ENCODE data around the gene SHOC2.

SHOC2 gene
- total RNA-seq: 46.2 to 143 (median 105) reads per million in 18 experiments

DNA sequence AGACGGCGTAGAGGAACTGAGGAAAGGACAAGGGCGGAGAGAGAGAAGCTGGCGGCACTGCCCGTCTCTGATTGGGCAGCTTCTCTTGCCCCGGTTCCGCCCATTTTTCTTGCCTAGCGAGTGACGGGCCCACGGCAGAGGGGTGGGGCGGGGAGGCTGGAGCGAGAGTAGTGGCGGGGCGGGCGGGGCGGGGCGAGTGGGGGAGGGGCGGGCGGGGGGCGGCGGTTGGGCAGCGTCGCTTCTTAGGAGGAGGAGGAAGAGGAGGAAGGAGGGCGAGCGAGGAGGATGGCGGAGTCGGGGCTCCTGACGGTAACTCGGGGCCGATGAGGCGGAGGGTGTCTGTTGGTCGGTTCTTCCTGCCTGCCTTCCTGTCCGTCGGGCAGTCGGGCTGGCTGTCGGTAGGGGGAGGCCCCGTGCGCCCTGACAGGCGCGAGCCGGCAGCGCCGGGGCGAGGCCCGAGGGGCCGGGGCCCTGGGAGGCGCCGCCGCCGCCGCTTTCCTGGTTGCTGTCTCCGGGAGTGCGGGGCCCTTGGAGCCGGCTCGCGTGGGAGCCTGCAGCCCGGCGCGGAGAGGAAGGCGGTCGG, at the start of gene SHOC2:
Gene SHOC2 (plus strand): TSS at position 256 of the 583 bp plus-strand sequence. CDS start 44,755 bp downstream, outside the sequence.
- peak in 1 of 2 donors; percentile 70 for DNase-seq

DNA sequence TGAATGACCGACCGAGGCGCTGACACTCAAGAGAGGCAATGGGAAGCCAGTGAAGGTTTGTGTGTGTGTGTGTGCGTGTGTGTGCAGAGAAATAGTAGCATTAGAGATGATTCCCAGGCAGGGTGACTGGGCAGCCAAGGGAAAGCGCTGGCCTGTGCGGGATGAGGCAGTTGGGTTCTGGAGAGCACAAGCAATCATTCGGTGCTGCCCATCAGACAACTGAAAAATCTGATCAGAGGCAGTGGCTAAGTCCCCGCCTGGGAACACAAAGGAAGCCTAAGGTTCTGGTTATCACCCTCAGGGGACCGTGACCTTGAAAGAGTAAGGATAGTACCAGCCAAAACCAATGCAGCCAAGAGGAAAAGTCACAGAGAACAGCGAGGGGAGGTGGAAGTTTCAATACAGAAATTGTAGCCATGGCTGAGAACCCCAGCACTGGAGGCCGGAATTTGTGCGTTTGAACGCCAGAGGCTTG, 48.5 kb upstream of the SHOC2 start:
- no peak for DNase-seq

DNA sequence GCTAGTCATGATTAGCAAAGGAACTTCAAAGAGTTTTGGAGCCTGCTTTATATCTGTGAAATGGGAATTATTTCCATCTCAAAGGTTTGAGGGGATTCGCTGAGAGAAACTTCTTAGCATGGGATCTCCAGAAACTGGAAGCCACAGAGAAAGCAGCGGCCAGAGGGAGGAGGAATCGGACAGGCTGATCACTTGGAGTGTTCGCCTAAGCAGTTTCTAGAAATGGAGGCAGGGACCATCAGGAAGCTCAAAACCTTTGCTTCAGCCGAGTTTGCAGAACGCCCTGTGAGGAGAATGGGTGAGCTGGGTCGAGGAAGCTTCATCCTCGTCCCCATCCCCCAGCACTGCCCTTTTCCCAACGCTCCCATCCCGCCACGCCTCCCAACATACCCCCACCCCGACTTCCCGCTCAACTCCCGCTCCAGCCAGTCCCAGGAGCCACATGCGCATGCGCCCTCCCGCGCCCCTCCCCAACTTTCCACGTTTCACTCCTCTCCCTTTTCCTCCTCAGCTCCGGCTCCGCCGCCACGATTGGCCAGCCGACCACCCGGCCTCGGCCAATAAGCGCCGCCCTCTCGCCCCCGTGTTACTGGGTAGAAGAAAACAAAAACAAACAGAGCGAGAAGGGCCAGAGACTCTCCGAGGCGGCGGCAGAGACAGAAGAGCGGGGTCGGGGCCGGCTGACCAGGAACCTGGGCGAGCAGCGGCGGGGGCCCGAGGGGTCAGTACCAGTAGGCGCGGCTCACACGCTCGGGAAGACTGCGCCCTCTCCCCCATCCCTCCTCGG, 47.9 kb upstream of the SHOC2 start, which contains the start of gene PDCD4:
Gene PDCD4 (plus strand): TSS at position 631 of the 787 bp plus-strand sequence. CDS start 4,100 bp downstream, outside the sequence.
- DNase-seq: peak; percentile 95 to 96

DNA sequence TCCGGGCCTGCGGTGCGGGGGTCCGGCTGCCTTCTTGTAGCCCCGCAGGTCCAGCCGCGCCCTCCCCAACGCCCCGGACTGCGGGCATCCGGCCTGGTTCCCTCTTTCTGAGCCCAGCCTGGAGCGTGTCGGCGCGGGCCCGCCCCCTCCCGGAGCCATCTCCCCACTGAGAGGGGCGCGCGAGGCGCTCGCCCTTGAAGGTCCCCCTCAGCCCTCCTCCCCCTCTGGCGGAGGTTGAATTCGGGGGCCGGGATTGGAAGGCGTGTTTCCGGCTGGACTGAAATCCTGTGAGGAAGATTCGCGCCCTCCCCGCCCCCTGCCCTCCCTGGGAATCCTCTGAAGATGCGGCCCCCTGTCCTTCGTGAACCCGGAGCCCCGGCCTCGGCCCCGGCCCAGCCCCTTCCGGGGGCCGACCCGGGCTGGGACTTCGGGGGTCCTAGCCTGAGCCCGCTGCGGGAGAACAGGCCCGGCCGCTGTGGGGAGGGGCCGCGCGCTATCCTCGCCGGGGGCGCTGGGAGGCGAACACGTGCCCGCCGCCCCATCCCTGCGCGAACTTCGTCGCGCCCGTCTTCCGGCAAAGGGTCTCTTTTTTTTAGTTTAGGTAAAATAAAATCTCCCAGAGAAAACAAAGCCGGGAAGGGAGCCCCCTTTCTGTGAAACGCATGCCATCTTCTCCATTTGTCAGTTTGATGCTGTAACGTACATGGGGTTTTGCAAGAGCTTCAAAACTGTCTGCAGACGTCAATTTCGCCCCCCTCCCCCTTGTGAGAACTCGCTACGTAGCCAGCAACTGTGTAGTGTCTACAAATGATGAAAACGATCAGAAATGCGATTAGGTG, 47.0 kb upstream of the SHOC2 start:
- DNase-seq: peak; percentile 82 to 83

DNA sequence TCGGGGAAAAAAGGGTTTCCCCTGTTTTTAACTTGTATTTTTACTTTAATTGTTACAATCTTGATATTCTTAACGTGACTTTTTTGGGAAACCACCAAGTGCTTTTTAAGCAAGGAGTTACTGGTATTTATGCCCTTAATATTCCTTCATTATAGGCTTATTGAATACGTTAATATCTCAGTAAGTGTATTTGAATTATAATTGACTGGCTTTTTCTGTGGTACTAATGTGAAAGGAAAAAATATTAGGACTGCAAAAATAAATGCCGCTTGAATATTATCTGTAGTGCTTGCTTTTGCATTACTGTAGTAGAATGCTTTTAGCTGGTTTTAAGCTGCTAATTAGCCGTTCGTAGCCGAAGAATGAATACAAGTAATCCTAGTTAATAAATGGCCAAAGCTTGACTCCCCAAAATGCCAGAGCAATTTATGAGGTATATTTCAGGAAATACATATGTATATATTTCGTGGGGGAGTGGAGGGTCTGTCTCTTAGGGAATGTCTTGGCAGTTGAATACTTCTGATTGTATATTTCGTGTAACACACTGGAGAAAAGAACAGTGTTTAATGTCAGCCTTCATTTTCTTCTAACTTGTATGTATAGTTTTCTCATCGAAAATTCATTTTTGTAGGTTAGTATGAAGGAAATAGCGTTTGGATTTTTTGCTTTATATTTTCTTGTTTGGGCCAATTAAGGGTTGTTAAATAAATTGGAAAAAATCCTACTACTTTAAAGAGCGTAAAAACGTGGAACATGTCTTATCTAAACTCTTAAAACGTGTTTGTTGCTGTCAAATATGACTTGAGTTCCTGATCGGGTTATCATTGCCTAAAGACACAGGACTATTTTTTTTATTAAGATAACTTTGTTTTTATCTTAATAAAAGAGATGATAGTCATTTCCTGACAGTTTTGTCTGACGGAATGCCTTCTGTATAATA, 46.1 kb upstream of the SHOC2 start:
- no peak for DNase-seq

DNA sequence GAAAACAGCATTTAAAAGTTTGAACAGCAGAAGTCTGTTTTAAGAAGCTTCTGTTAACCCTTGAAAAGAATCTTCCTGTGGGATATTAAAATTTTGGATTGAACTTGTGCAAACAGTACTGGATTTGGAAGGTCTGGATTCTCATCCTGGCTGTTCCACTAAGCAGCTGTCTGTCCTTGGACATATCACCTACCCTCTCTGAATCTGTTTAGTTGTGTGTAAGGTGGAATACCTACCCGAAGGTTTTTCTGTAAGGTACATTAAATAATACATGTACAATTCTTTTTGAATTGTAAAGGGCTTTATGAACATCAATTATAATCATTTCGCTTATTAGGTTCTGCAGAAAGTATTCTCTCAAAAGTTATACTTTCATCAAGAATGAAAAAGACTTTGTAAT, 45.5 kb upstream of the SHOC2 start:
- DNase-seq: no peak

DNA sequence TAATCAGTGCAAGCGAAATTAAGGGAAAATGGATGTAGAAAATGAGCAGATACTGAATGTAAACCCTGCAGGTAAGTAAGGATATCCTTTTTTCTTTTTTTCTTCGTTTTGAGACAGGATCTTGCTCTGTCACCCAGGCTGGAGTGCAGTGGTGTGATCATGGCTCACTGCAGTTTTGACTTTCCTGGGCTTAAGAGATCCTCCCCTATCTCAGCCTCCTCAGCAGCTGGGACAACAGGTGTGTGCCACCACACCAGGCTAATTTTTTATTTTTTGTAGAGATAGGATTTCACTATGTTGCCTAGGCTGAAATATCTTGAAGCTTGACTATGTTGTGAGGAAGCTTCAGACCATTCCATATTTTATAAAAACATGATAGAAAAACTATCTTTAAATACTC, 43.4 kb upstream of the SHOC2 start:
- no peak for DNase-seq

DNA sequence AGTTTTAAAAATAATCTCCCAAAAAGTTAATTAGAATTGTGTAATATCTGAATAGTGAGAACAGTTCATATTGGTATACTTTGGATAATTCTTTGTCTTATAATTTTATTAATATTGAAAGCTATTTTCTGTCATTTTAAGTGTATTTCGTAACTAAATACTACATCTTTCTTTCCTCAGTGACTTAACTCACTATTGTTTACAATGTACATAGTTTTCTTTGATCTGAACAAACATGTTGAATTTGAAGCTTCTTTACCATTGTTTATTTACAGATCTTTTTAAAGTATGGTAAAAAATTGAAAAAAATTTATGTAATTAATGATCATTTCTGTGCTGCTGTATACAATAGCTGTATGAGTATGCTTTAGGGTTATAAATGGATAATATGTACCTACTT, 42.6 kb upstream of the SHOC2 start:
- no peak for DNase-seq

DNA sequence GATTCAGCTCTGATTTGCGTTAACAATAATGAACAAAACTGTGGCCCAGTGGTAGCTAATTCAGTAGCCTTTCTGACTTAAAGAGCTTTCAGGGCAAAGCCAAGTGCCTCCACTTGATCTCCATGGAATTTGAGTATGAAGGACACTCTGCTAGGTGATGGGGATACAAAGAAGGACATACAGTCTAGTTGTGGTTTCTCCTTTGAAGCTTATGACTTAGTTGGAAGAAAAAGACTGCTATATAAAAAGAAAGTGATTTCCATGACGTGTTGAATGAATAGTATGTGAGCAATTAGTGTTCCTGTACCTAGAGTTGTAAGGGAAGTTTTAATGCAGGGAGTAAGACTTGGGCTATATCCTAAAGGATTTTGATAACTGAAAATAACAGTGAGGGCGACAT, 39.4 kb upstream of the SHOC2 start:
- no peak for DNase-seq

DNA sequence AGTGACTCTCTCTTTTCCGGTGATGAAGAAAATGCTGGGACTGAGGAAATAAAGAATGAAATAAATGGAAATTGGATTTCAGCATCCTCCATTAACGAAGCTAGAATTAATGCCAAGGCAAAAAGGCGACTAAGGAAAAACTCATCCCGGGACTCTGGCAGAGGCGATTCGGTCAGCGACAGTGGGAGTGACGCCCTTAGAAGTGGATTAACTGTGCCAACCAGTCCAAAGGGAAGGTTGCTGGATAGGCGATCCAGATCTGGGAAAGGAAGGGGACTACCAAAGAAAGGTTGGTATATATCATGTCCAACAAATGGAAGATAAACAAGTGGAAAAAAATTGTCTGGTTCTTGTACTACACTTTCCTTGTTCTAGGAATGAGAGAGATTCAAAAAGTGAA, 38.2 kb upstream of the SHOC2 start:
- no peak for DNase-seq

DNA sequence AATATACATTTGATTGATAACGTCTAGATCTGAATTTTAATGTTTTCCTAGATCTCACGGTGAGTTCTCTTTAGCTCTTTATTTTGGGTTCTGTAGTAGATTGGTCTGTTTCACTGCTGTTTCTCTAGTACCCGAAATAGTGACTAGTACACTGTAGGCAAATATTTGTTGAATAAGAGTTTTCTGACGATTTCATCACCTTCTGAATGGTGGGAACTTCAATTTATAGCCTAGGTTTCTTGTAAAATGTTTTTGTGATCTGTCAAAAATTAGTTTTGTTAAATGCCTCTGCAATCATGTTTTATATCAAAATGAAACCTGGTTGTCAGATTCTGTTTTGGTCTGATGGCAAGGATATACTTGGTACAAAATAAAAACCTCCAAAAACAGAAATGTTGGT, 37.5 kb upstream of the SHOC2 start:
- DNase-seq: no peak

DNA sequence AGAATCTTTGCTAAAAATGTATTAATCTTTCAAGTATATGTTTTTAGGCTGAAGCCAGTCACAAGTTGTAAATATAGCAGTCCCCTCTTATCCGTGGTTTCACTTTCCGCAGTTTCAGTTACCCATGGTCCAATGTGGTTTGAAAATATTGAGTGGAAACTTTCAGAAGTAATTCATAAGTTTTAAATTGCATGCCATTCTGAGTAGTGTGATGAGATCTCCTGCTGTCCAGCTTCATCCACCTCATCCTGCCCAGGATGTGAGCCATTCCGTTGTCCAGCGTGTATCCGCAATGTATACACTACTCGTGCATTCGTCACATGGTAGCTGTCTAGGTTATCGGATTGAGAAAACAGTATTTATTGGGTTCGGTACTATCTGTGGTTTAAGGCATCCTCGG, 35.5 kb upstream of the SHOC2 start:
- DNase-seq: no peak

DNA sequence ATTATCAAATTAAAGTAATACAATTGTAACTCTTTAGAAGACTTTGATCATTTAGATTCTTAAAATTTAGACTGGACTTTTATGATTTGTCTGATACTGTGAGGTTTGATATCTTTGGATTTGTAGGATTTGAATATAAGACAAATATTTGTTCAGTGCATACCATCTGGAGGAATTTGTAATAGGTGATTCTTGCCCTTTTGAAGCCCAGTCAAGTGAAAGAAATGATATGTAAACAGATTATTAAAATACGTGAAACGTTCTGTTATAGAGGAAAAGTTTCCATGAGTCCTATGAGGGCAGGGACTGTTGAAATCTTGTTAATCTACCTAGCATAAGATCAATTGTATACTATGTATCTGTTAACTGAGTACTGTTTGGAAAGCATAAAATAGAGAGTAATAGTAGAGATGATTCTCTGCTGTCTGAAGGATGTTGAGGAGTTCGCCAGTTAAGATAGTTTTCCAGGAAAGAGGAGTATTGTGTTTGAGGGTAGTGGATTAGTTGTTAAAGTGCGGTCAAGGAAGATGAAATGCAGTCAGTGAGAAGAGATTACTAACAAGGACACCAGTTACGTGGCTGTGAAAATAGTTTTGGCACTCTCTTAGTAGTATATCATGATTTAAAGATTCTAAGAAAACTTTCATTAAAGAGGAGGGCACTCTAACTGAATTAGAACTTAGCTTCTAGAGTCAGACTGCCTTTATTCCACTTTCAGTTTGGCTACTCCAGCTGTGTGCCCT, 33.3 kb upstream of the SHOC2 start:
- no peak for DNase-seq

DNA sequence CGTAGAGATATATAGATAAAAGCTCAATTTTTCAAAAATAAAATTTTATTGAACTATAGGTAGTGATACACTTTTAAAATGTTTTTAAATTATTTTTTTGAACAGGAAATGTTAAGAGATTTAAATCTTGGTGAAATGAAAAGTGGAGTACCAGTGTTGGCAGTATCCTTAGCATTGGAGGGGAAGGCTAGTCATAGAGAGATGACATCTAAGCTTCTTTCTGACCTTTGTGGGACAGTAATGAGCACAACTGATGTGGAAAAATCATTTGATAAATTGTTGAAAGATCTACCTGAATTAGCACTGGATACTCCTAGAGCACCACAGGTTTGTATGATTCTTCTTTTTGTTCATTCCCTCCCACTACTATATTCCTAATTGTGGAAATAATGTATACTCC, 31.8 kb upstream of the SHOC2 start:
- no peak for DNase-seq

DNA sequence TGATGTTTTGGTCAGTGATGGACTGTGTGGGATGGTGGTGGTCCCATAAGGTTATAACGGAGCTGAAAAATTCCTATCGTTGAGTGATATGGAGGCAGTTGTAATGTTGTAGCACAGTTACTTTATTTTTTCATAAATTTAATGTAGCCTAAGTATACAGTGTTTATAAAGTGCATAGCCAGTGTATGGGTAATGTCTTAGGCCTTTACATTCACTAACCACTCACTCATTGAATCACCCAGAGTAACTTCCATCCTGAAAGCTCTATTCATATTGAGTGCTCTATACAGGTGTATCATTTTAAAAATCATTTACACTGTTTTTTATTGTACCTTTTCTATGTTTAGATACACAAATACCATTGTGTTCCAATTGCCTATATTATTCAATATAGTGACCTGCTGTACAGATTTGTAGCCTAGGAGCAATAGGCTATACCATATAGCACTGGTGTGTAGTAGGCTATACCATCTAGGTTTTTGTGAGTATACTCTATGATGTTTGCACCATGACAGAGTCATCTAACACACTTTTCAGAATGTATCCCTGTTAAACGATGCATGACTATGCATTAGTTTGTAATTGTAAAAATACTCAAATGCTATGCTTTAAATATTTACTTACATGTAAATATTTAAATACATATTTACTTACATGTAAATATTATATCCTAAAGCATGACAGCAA, 26.7 kb upstream of the SHOC2 start:
- DNase-seq: no peak

DNA sequence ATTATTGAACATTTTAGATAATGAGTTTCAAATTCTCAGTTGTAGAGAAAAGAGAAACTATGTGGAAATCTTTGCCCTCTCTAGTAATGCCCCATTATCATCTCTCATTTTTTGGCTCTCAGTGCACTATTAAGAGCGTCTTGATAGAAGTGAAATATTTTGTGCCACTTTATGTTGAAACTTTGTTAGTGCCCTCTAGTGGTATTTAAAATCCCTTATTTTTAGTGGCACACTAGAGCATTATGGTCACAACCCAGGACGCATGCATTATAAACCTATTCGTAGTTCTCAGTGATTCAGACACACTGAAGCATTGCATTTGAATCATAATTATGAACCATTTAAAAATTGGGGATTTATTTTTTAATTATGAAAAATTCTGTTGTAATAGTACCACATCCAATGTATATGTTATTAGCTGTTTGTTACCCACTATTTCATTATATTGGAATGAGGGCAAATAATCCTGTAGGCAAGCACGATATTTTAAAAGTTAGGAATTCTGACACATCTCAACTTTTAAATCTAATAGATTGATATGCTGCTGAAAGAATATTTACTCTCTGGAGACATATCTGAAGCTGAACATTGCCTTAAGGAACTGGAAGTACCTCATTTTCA, 25.7 kb upstream of the SHOC2 start:
- DNase-seq: peak; percentile 34 to 77

DNA sequence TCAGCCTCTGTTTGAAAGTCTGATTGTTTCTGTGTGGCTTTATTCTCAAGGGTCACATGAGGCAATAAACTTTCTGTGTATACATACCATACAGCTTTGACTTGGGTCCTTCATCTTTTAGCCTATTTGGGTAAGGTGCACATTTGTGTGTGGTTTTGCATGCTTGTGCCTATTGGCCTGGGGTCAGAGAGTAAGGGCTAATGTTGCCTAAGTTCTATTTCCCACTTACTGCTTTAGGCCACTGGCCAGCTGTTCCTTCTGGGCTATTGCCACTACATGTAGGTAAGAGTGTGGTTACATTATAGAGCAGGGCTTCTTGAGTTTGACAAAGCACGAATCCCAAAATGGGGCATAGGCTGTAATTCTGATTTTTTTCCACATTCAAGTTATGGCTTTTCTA, 22.2 kb upstream of the SHOC2 start:
- DNase-seq: no peak

DNA sequence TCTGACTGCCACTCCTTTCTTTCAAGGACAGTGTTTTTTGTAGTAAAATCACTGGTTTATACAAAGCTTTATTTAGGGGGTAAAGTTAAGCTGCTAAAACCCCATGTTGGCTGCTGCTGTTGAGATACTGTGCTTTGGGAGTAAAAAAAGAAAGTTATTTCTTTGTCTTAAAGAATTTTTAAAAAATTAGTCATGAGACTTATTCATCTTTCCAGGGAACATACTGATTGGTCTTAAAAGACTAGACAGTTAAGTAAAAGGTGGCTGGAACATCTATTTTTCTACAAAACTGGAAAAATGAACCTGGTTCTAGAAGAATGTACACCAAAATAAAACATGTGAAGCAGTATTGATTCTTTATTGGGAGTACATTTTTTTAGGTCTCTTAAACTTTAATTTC, 21.0 kb upstream of the SHOC2 start:
- DNase-seq: no peak

DNA sequence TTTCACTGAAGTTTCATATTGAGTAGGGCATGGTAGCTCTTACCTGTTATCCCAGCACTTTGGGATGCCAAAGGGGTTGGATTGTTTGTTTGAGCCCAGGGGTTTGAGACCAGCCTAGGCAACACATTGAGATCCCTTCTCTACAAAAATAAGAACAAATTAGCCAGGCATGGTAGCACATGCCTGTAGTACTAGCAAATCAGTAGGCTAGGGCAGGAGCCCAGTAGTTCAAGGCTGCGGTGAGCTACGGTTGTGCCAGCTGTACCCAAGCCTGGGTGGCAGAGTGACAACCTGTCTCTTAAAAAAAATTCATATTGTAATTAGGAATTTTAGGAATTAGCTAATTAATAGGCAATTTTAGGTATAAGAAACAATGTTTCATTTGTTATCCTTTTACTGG, 18.4 kb upstream of the SHOC2 start:
- DNase-seq: no peak

Measured in inflammatory macrophage (primary cell).